Measurements from ENCODE around the gene IFNA7.
"Not testable (repeated sequence)": the region's sequence is repeated elsewhere in the genome, so short reads cannot be mapped to it uniquely, and the experiment has no call there.

IFNA7 gene

GRCh38 chr9:21233258-21233657, 31.3 kb upstream of the IFNA7 start:
- no peak overlapping the region for H3K4me3 ChIP-seq (ENCODE audit: low read depth, low read length)
- DNase-seq (ENCODE audit: low read depth) = no peak
- no peak for TF ChIP-seq CTCF (IDR thresholded peaks at IDR 0.05; ENCODE audit: low read depth, low read length, missing control alignments)

- no peak within 1 kb of the TSS for H3K4me3 ChIP-seq (ENCODE audit: low read depth, low read length)
- no peak for TF ChIP-seq CTCF (IDR thresholded peaks at IDR 0.05; ENCODE audit: low read depth, low read length, missing control alignments)
Observed at GRCh38 chr9:21228122-21228521, 26.1 kb upstream of the IFNA7 start, which contains the start of gene IFNA17. Gene IFNA17, minus strand, starts transcription at chr9:21228222. Its CDS starts 49 bp downstream, at chr9:21228173.

GRCh38 chr9:21217211-21217610, 15.2 kb upstream of the IFNA7 start, which contains the start of gene IFNA16:
Gene IFNA16, minus strand, starts transcription at chr9:21217311. Its CDS starts 6 bp downstream, at chr9:21217305.
- H3K4me3 ChIP-seq (ENCODE audit: low read depth, low read length); DNase-seq (ENCODE audit: low read depth): not testable (repeated sequence)

More at GRCh38 chr9:21228122-21228521, 26.1 kb upstream of the IFNA7 start, which contains the start of gene IFNA17:
- no peak for DNase-seq (ENCODE audit: low read depth)

GRCh38 chr9:21213411-21214326, 11.7 kb upstream of the IFNA7 start:
- TF ChIP-seq CTCF (IDR thresholded peaks at IDR 0.05; ENCODE audit: low read depth, low read length, missing control alignments) = peak; percentile 60
- DNase-seq (ENCODE audit: low read depth); H3K4me3 ChIP-seq (ENCODE audit: low read depth, low read length): not testable (repeated sequence)

- H3K4me3 ChIP-seq (ENCODE audit: low read depth, low read length); DNase-seq (ENCODE audit: low read depth): not testable (repeated sequence)
Observed at GRCh38 chr9:21212160-21212559, 10.2 kb upstream of the IFNA7 start.

- not testable (repeated sequence) for DNase-seq (ENCODE audit: low read depth)
Observed at GRCh38 chr9:21210782-21211181, 8.8 kb upstream of the IFNA7 start.

GRCh38 chr9:21210311-21210710, 8.3 kb upstream of the IFNA7 start:
- no peak overlapping the region for H3K4me3 ChIP-seq (ENCODE audit: low read depth, low read length)
- no peak for DNase-seq (ENCODE audit: low read depth)
- TF ChIP-seq CTCF (IDR thresholded peaks at IDR 0.05; ENCODE audit: low read depth, low read length, missing control alignments) = no peak

More at GRCh38 chr9:21210782-21211181, 8.8 kb upstream of the IFNA7 start:
- H3K4me3 ChIP-seq (ENCODE audit: low read depth, low read length) = not testable (repeated sequence)

- H3K4me3 ChIP-seq (ENCODE audit: low read depth, low read length); DNase-seq (ENCODE audit: low read depth): not testable (repeated sequence)
Observed at GRCh38 chr9:21207043-21207442, 5.0 kb upstream of the IFNA7 start, which contains the start of gene IFNA10. Gene IFNA10, minus strand, starts transcription at chr9:21207143. Its CDS starts 46 bp downstream, at chr9:21207097.

- H3K4me3 ChIP-seq (ENCODE audit: low read depth, low read length) = no peak overlapping the region
- TF ChIP-seq CTCF (IDR thresholded peaks at IDR 0.05; ENCODE audit: low read depth, low read length, missing control alignments) = no peak
- no peak for DNase-seq (ENCODE audit: low read depth)
Observed at GRCh38 chr9:21205204-21205603, 3.2 kb upstream of the IFNA7 start.
